GM18519 (cell line): ENCODE data around the gene NPIPB9.
A peak's percentile ranks its signal among the peaks of the same experiment; 100 is the strongest.
"Not testable (repeated sequence)": the region's sequence is repeated elsewhere in the genome, so short reads cannot be mapped to it uniquely, and the experiment has no call there.

ENCODE experiments used
- ATAC-seq: cut with Tn5 transposase; IDR thresholded peaks from one replicate; pipeline ENCODE4 v1.9.1; 2021; ENCODE audit warnings: mild to moderate bottlenecking, moderate library complexity; ENCODE audit not compliant: unreplicated experiment, low FRiP score

Gene NPIPB9

DNA sequence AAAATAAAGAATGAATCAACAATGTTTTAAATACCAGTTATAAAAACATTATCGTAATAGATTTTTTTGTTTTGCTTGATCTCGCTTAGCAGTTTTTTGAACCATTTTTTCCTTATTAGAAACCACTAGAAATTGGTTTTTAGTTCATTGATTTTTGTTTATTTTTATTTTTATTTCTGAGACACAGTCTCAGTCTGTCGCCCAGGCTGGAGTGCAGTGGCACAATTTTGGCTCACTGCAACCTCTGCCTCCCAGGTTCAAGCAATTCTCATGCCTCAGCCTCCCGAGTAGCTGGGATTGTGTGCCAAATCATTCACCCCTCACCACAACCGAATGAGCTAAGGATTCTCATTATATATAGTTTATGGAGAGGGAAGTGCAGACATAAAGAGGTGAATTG is at the start of gene NPIPB9:
Gene NPIPB9 (plus strand): TSS at position 301 of the 400 bp plus-strand sequence.
- not testable (repeated sequence) for ATAC-seq

DNA sequence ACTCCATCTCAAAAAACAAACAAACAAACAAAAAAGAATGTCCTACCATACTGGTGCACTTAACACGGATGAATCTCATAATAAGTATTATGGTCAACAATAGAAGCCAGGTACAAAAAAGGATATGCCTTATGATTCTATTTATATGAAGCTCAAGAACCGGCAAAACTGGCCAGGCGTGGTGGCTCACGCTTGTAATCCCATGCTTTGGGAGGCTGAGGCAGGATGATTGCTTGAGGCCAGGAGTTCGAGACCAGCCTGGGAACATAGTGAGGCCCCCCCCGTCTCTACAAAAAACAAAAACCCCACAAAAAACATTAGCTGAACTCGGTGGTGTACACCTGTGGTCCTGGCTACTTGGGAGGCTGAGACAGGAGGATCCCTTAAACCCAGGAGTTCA is 47.3 kb upstream of the NPIPB9 start:
- not testable (repeated sequence) for ATAC-seq

DNA sequence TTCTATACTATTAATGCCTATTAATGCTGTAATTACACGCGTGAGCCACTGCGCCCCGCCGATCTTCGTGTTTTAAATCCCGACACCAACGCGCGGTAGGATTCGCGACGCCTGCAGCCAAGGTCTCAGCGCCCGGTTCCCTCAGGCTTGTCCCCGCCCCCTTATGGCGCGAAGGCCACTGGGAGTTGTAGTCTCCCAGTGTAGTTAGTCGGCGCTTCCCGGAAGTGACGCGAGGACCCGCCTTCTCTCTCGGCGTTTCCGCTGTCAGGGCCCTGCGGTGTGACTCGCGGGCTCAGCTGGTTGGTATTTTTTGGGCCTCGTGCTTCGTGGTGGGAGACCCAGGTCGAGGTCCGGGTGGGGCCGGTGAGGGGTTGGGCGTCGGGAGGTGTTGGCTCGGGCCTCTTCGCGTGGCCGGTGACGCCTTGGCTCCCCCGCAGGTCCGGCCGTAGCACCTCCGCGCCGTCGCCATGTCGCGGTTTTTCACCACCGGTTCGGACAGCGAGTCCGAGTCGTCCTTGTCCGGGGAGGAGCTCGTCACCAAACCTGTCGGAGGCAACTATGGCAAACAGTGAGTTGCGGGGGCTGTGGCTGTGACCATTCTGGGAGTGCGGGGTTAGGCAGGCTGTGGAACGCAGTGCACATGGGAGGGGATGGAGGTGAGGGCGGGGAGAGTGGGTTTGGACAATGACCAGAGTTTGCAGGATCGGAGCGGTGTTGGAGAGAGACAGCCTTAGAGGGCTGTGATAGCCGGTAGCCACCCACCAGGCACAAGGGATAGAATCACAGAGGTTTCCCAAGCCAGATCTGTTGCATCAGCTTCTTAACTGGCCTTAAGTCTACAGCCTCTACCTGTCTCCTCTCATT is 40.1 kb upstream of the NPIPB9 start, which contains the start of gene EIF3C:
Gene EIF3C (plus strand): TSS at position 245 of the 864 bp plus-strand sequence. CDS start 223 bp downstream, at position 468.
- peak; percentile 94 for ATAC-seq

DNA sequence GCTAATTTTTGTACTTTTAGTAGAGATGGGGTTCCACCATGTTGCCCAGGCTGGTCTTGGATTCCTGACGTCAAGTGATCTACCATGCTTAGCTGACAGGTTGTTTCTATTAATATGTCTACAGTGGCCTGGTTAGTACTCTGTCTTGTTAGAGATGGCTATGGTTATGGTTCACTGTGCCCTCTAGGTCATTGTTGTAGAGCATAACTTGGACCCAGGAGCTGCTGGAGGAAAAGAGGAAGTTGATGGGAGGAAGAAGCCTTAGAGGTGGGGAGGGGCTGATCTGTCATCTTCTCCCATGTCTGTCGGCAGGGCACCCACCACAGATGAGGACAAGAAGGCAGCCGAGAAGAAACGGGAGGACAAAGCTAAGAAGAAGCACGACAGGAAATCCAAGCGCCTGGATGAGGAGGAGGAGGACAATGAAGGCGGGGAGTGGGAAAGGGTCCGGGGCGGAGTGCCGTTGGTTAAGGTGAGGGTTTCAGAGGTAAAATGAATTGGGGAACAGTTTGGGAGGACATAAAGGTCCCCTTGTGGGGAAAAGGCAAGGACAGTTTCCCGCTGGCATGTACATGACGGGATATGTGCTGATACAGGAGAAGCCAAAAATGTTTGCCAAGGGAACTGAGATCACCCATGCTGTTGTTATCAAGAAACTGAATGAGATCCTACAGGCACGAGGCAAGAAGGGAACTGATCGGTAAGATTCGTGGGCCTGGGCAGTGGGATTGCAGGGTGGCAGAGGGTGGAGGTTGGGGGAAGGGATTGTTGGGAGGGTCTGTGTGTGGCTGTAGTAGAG is 28.5 kb upstream of the NPIPB9 start:
- not testable (repeated sequence) for ATAC-seq

DNA sequence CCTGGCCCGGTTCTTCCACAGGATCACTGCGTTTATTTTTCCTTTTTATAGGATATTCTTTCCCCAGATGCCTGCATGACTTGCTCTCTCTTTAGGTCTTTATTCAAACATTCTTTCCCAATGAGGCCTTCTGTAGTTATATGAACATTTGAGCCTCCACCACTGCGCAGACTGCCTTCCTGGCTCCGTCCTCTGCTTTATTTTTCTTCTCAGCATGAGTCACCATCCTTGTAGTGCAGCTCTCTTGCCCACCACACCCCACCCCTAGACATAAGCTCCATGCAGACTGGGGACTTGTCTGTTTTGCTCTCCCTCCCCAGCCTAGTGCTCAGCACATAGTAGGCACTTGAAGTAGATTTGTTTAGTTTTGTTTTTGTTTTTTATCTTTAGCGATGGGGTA is 20.3 kb upstream of the NPIPB9 start:
- not testable (repeated sequence) for ATAC-seq

DNA sequence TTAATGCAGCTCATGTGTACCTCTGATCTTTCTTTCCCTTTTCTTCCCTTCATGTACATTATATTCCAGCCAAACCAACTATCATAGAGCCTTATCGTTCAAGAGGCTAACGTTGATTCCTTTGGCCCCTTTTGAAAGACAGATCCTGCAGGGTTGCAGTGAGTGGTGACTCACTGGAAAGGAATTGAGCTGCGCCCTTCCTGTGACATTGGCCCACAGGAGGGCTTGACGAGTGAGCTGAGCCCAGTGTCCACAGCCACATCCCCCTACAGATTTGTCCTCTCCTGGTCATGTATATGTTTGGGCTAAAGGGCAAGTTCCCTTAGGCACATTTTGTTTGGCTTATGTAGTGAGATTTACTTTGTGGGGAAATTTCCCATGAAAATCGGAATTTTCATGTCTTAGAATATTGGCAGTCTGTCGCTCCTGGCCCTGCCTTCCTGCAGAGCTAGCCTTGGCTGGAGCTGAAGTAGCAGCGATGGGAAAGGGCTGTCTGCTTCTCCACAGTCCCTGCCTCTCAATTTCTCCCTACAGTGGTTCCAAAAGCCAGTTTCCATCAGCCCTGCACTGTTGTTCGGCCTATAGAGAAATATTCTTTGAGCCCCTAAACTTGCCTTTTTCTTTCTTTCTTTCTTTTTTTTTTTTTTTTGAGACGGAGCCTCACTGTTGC is 19.0 kb upstream of the NPIPB9 start:
- ATAC-seq, result not testable (repeated sequence)

DNA sequence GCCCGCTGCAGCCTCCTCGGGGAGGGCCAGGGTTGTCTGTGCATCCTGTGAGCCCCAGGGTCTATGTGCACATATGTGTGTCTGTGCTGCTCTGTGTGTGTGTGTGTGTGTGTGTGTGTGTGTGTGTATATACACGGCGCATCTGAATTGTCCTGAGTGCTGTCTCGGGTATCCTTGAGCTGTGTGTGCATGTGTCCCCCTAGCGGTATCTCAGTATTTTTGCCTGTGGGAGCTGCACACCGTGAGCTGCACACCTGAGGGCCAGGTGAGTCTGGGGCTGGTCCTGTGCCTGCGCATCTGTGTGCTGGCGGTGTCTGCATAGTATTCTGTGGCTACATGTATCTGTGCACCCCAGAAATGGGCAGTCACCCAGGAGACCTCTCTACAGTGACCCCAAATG is 11.8 kb upstream of the NPIPB9 start:
- not testable (repeated sequence) for ATAC-seq

DNA sequence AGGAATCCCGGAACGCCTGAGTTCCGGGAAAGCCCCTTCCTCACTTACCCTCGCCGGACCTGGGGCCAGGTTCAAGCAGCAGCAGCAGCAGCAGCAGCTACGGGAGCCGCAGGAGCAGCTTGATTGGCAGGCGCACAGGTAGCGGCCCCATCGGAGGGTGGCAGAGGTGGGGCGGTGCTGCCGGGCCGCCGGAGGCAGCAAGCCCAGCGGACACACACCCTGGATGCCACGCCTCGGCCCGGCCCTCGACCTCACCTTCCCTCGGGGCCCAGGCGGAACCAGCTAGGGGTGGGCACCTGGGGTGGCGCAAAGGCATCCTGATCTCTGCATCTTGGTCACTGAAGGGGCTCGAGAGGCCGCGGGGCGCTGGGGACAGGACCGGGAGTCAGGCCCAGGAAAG is 11.0 kb upstream of the NPIPB9 start:
- not testable (repeated sequence) for ATAC-seq

DNA sequence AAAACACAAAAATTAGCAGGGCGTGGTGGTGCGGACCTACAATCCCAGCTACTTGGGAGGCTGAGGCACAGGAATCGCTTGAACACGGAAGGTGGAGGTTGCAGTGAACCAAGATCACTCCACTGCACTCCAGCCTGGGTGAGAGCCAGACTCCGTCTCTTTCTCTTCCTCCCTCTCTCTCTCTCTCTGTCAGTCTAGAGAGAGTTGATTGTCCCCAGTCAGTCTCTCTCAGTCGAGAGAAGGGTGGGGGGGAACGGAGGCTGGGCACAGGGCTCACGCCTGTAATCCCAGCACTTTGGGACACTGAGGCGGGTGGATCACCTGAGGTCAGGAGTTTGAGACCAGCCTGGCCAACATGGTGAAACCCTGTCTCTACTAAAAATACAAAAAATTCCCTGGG is 10.3 kb upstream of the NPIPB9 start:
- ATAC-seq, result not testable (repeated sequence)

DNA sequence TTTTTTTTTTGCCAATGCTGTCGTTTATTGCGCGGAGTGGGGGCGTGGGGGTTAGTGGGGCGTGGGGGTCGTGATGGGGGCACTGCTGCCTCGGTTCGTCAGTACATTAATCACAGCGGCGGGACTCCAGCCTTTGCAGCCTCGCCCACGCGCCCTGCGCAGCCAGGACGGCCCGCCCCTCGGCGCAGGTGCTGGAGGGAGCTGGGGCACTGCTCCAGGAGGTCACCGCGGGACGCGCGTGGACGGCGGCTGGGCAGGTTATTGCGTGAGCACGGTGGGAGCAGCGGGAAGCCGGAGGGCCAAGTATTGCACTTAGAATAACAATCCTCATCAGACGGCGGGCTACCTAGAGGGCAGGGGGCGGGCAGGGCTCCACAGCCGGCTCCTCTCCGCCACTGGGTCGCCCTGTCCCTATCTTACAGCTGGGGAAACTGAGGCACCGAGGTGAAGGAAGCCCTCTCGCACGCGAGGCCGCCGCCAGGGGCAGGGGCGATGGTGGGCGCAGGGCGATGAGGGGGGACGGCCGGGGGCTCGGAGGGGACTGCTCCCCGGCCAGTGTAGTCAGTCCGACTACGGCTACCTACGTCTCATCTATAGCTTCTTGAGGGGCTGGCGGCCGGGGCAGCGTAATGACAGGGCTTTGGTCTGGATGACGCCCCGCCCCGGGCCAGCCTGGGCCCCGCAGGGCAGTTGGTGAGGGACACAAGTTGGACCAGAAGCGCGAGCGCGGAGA is 4.8 kb upstream of the NPIPB9 start:
- not testable (repeated sequence) for ATAC-seq

DNA sequence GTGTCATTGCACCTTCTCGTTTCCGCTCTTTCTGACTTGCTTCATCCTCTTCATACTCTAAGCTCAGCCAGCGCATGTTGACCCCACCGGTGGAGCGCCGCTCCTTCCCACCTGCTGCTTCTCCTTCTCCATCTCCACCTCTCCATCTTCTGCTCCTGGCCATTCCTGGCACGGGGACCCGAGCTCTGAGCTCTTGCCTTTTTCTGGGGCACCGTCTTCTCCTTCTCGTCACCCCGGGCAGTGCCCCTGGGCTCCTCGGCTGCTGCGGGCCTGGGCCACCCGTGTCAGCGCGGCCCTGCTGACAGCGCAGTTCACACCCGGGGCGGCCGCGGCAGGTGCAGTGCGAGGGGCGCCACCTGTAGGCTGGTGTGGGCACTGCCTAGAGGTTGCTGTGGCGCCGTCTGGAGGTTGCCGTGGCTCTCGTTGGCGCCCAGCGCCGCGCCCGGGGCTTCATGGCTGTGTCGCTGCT is 1.6 kb upstream of the NPIPB9 start:
- ATAC-seq, result peak; percentile 65

DNA sequence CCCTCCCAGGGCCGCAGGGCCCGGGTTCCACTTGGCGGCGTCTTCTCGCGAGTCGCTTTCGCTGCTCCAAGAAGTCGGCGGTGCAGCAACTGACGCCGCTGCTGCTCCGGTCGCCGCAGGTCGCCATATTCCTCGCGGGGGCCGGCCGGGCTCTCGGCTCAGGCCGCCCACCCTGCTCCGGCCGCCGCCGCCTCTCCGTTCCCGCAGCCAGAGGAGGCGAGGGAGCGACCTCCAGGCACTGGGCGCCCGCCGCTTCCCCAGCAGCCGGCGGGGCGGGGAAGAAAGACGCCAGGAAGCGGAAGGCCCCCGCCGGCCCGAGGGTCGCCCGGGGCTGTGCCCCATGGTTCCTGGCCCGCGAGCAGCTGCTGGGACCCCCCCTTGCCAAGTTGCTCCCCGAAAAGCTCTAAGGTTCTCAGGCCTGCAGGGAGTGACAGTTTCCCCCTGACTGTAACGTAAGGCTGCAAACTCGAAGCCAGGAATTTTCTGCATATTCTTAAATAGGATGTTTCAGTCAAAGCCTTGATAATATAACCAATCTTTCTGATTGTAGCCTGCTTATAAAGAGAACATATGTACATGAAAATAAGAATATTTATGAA is 1.0 kb upstream of the NPIPB9 start:
- not testable (repeated sequence) for ATAC-seq

DNA sequence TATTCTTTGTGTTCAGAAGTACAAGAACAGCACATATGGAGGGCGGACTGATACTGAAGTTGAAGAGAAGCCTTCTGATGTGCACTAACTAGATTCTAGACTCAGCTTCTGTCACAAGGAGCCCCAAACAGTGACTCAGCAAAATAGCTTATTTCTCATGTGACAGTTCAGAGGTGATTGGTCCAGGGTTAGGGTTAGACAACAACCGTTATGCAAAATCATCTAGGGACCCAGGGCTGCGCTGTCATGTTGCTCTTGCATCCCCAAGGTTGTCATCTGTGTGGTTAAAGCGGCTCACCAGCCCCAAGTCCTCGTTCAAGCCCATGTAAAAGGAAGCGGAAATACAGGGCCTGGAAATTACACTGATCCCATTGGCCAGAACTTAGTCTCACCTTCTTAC is 30.1 kb downstream of the NPIPB9 start:
- ATAC-seq, result not testable (repeated sequence)

DNA sequence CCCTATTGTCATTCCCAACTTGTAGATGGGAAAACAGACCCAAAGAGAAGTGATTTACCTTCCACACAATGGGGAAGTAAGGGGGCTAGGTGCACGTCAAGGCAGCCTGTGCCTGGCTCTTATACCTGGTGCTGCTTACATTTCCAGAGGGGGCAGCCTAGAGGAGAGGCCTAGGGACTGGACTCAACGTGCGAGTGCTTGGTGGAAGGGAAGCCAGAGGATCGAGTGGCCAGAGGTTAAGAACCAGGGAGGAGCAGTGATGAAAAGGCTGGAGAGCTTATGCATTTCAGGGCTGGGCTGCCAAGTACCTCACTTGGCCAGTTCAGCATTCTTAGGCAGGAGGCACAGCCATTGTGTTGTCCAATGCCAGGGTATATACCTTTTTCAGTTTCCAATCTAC is 30.8 kb downstream of the NPIPB9 start:
- not testable (repeated sequence) for ATAC-seq

DNA sequence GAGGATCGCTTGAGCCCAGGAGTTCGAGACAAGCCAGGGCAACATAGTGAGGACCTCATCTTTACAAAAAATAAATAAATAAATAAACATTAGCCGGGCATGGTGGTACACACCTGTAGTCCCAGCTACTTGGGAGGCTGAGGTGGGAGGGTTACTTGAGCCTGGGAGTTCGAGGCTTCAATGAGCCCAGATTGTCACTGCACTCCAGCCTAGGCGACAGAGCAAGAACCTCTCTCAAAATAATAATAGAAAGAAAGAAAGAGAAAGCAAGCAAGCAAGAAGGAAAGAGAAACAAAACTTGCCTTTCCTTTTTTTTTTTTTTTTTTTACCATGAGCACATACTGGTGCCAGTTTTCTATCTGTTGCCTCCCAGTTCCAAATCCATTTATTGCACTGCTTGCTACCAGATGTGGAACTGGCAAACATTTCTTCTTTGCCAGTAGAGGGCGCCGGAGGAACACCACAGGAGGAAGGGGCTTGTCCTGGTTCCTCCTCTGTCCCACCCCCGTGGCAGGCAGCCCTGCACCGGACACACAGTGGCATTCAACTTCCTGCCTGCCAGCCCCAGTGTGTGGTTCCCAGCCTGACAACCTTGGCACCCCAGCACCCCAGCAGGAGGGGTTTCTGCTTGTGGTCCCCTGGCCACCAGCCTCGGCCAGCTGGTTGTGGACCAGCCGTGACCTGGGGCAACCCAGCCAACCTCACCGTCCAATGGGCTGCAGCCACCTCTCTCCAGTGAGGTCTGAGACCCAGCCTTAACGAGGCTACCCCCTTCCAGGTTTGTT is 50.8 kb downstream of the NPIPB9 start:
- ATAC-seq, result not testable (repeated sequence)

DNA sequence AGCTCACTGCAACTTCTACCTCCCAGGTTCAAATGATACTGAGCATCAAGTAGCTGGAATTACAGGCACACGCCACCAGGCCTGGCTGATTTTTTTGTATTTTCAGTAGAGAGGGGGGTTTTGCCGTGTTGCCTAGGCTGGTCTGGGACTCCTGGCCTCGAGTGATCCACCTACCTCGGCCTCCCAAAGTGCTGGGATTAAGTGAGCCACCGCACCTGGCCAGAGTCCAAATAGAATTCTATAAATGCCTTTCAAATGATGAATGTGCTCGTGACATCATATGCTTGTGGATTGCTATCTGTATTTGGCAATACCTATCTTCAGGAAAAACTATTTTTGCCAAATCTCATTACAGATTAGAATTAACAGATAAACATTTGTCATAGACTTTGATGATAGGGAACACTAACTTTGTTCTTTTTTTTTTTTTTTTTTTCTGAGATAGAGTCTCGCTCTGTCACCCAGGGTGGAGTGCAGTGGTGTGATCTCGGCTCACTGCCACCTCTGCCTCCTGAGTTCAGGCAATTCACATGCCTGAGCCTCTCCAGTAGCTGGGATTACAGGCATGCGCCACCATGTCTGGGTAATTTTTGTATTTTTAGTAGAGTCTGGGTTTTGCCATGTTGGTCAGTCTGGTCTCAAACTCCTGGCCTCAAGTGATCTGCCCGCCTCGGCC is 56.0 kb downstream of the NPIPB9 start:
- not testable (repeated sequence) for ATAC-seq

DNA sequence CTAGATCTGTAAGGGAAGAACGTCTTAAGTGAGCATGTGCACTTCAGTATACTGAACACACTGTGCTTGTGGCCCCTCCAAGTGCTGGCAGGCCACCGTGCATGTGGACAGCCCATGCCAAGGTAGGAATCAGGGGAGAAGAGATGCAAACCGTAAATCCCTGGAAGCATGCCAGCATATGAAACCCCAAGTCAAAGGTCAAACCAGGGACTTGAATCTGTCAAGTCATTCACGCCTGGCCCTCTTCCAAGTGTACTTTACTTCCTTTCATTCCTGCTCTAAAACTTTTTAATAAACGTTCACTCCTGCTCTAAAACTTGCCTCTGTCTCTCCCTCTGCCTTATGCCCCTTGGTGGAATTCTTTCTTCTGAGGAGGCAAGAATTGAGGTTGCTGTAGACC is 68.4 kb downstream of the NPIPB9 start:
- no peak for ATAC-seq

DNA sequence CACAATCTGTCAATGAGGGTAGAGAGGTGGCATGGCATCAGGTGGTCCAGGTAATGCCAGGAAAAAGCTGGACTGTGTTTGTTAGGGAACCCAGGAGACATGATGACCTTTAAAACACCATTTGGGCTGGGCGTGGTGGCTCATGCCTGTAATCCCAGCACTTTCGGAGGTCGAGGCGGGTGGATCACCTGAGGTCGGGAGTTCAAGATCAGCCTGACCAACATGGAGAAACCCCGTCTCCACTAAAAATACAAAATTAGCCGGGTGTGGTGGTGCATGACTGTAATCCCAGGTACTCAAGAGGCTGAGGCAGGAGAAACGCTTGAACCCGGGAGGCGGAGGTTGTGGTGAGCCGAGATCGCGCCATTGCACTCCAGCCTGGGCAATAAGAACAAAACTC is 69.0 kb downstream of the NPIPB9 start:
- ATAC-seq, result not testable (repeated sequence)
